GM12878 (cell line): ENCODE measurements around the gene ATG5. TPM values are rescaled to one million over a fixed set of nuclear protein-coding genes. Genes with fewer than 3 reads are reported as not detected.

ENCODE experiments used
- ATAC-seq: fragments of 200-7000 bp; cut with Tn5 transposase; 3 replicates; pipeline ENCODE4 v1.9.1; 2020; ENCODE audit warnings: mild to moderate bottlenecking, moderate library complexity
- BruUV-seq: library from RNA; stranded (reverse); fragments of 400-500 nt; replicated peaks from 2 replicates; lab custom pipeline; 2021; lab: Mats Ljungman, UMichigan
- CTCF ChIA-PET: fragments of 300-600 bp; sonication (Branson Sonifier 250); formaldehyde crosslinking; extraction: SDS; loops from one replicate; lab custom pipeline; 2021; ENCODE audit warnings: inconsistent platforms; lab: Yijun Ruan, JAX
- POLR2A ChIA-PET: fragments of 350-600 bp; formaldehyde crosslinking; extraction: SDS; loops from one replicate; lab custom pipeline; 2021; ENCODE audit warnings: inconsistent platforms; lab: Charles Lee
- RAD21 ChIA-PET: fragments of 300-600 bp; sonication (Branson Sonifier 250); formaldehyde crosslinking; loops from one replicate; lab custom pipeline; 2023; ENCODE audit warnings: antibody characterized with exemption; ENCODE audit not compliant: unreplicated experiment; lab: Charles Lee
- SMC1A ChIA-PET: fragments of 300-600 bp; sonication (Branson Sonifier 250); formaldehyde crosslinking; loops from one replicate; lab custom pipeline; 2023; ENCODE audit not compliant: unreplicated experiment, uncharacterized antibody; lab: Charles Lee
- DNase-seq: peaks from one replicate; pipeline ENCODE4 v3.0.0-alpha.2; 2011; ENCODE audit warnings: low read depth, low spot score
- FAIRE-seq: peaks from 3 replicates; lab custom pipeline; 2011; peaks lifted over from hg19 to GRCh38; lab: Jason Lieb, UNC
- H2AFZ ChIP-seq: 2 replicates; pipeline ENCODE4 v1.6.0; 2011; ENCODE audit warnings: low read depth, low read length, control low read depth; ENCODE audit not compliant: control insufficient read depth
- H3K27ac ChIP-seq: 2 replicates; pipeline ENCODE4 v1.5.1; 2011; ENCODE audit warnings: control low read depth; ENCODE audit not compliant: control insufficient read depth, insufficient read depth
- H3K27me3 ChIP-seq, 2 experiments: replicated peaks in 1 of 2; 2 replicates each; pipeline versions ENCODE4 v1.6.0 to v1.6.1; 2011; ENCODE audit warnings: low read length in 1 of 2; ENCODE audit not compliant: control insufficient read depth in 2 of 2, insufficient read depth in 2 of 2
- H3K36me3 ChIP-seq, 2 experiments: 2 replicates each; pipeline ENCODE4 v1.5.1; 2011; ENCODE audit warnings: low read length in 1 of 2; ENCODE audit not compliant: control insufficient read depth in 2 of 2, insufficient read depth in 2 of 2
- H3K4me1 ChIP-seq: 2 replicates; pipeline ENCODE4 v1.6.1; 2011; ENCODE audit warnings: mild to moderate bottlenecking, low read length, moderate library complexity, mixed read lengths; ENCODE audit not compliant: control insufficient read depth, insufficient read depth
- H3K4me2 ChIP-seq: 2 replicates; pipeline ENCODE4 v1.6.0; 2011; ENCODE audit warnings: control low read depth; ENCODE audit not compliant: control insufficient read depth, insufficient read depth
- H3K4me3 ChIP-seq: fragments of 200-600 bp; sonication (generic); 2 replicates; pipeline ENCODE4 v1.5.1; 2016
- H3K79me2 ChIP-seq: 2 replicates; pipeline ENCODE4 v1.6.0; 2011; ENCODE audit warnings: low read length; ENCODE audit not compliant: control insufficient read depth, insufficient read depth
- H3K9ac ChIP-seq: 2 replicates; pipeline ENCODE4 v1.8.0; 2011; ENCODE audit warnings: low read length, control low read depth, mixed read lengths; ENCODE audit not compliant: control insufficient read depth, insufficient read depth
- H3K9me3 ChIP-seq: replicated peaks from 3 replicates; pipeline ENCODE4 v1.5.1; 2011; ENCODE audit warnings: mild to moderate bottlenecking, low read length; ENCODE audit not compliant: control insufficient read depth, insufficient read depth
- H4K20me1 ChIP-seq: 2 replicates; pipeline ENCODE4 v1.6.0; 2011; ENCODE audit not compliant: control insufficient read depth, insufficient read depth
- BCLAF1 ChIP-seq: fragments of 450-650 bp; IDR thresholded peaks from 2 replicates; pipeline ENCODE4 v1.6.1; 2017; ENCODE audit warnings: antibody characterized with exemption, mild to moderate bottlenecking, moderate library complexity
- BHLHE40 ChIP-seq, 2 experiments: fragments of 450-650 bp in 1 of 2; IDR thresholded peaks; 2 replicates each; pipeline ENCODE4 v1.6.1; 2011 to 2017; ENCODE audit warnings: low read depth in 2 of 2, borderline replicate concordance in 1 of 2, improper control_type of control experiment in 1 of 2, low read length in 1 of 2, mild to moderate bottlenecking in 1 of 2
- IKZF2 ChIP-seq, 2 experiments: fragments of 450-650 bp; IDR thresholded peaks; 2 replicates each; pipeline ENCODE4 v1.6.1; 2017; ENCODE audit warnings: mild to moderate bottlenecking in 2 of 2, moderate library complexity in 2 of 2
- PBX3 ChIP-seq: IDR thresholded peaks from 2 replicates; pipeline ENCODE4 v1.6.1; 2011; ENCODE audit warnings: mild to moderate bottlenecking, low read depth, low read length, moderate library complexity; ENCODE audit not compliant: insufficient replicate concordance
- PRDM15 ChIP-seq: fragments of 450-650 bp; formaldehyde crosslinking; IDR thresholded peaks from 2 replicates; pipeline ENCODE4 v1.4.0; 2020; ENCODE audit warnings: mild to moderate bottlenecking, moderate library complexity
- RCOR1 ChIP-seq: conservative IDR thresholded peaks from 2 replicates; pipeline ENCODE4 v1.6.1; 2012; ENCODE audit warnings: low read depth, low read length, improper control_type of control experiment
- RELB ChIP-seq: fragments of 450-650 bp; IDR thresholded peaks from 2 replicates; pipeline ENCODE4 v1.6.1; 2017; ENCODE audit warnings: low read depth, mild to moderate bottlenecking, moderate library complexity
- SMAD5 ChIP-seq: IDR thresholded peaks from 2 replicates; pipeline ENCODE4 v1.6.1; 2016; ENCODE audit warnings: antibody characterized with exemption, low read depth
- SREBF1 ChIP-seq: IDR thresholded peaks from 2 replicates; pipeline ENCODE4 v1.6.1; 2012; ENCODE audit warnings: mild to moderate bottlenecking, low read length
- SRF ChIP-seq, 2 experiments: IDR thresholded peaks; 2 replicates each; pipeline ENCODE4 v1.6.1; 2011; ENCODE audit warnings: low read depth in 2 of 2, low read length in 2 of 2, mild to moderate bottlenecking in 1 of 2, moderate library complexity in 1 of 2
- ZNF207 ChIP-seq: fragments of 450-650 bp; IDR thresholded peaks from 2 replicates; pipeline ENCODE4 v1.6.1; 2014; ENCODE audit warnings: antibody characterized with exemption, mild to moderate bottlenecking, borderline replicate concordance
- whole genome bisulfite sequencing: methylation state at CpG from one replicate; pipeline ENCODE4 v1.1.6; 2016; ENCODE audit warnings: low lambda C conversion rate; ENCODE audit not compliant: insufficient replicate concordance, insufficient coverage; ENCODE audit errors: missing lambda C conversion rate; 5-methylcytosine and 5-hydroxymethylcytosine counted together
- in situ Hi-C: fragments of 300-500 bp; cut with MboI; formaldehyde crosslinking; loops from 9 replicates; pipeline ENCODE4 v1.14.3; 2018; ENCODE audit warnings: mixed read lengths
- intact Hi-C: fragments of 100-400 bp; cut with micrococcal nuclease; formaldehyde crosslinking; loops from one replicate; pipeline ENCODE4 v1.14.2; 2022; ENCODE audit not compliant: unreplicated experiment
- polyA plus RNA-seq, 11 experiments: library from polyadenylated mRNA; depleted of rRNA in 4 of 11; unstranded in 6 of 11; stranded (reverse) in 5 of 11; fragments of >200 nt; fragmentation: Nextera tagmentation in 4 of 11; fragmentation: Illumina TruSeq in 1 of 11; extraction: Ambion mirVana in 4 of 11; extraction: Trizol in 1 of 11; gene quantifications; 1 replicate in 1 of 11; 2 replicates in 10 of 11; pipeline versions ENCODE4 v1.2.1 to v1.2.3, GENCODE V29; 2011 to 2016; ENCODE audit warnings: inconsistent platforms in 2 of 11, missing spikeins in 2 of 11, low read depth in 1 of 11
- total RNA-seq, 4 experiments: library from RNA; depleted of rRNA in 3 of 4; stranded (reverse); fragments of >200 nt in 3 of 4; fragmentation: Illumina TruSeq in 1 of 4; extraction: Trizol in 1 of 4; gene quantifications; 2 replicates each; pipeline versions ENCODE4 v1.2.1 to v1.2.3, GENCODE V29; 2013 to 2021

ATG5 gene
- total and polyA plus RNA-seq, 10 of the 15 experiments (the other 5 are each of a cell fraction or from before 2014, with no cell fraction given) = 12.9 to 51.8 (median 23.9) TPM

GRCh38 chr6:106182455-106182854 is 143.1 kb downstream of the ATG5 start:
- CTCF ChIA-PET = interaction anchor here (1.1 to 8.9 kb wide), 14 partner anchors 9 to 699 kb away, joined by 4 to 85 read pairs (median 9); no protein-coding TSS in a partner anchor
- peak overlapping the region; percentile 63 for H3K4me2 ChIP-seq
- TF ChIP-seq PBX3 = no peak
- TF ChIP-seq SRF (IDR thresholded peaks at IDR 0.05; ENCODE audit: low read depth in 2 of 2, low read length in 2 of 2) = 0 out of 4 replicates have a peak, but pooled peaks of 1 of the 2 experiments have one; percentile 63
- TF ChIP-seq ZNF207 = no peak
- 0 out of 2 replicates have a peak, but pooled peaks have one; percentile 48 for TF ChIP-seq SREBF1
- peak; percentile 52; the same call in 1 of the 2 replicates for TF ChIP-seq RELB
- TF ChIP-seq BHLHE40 (IDR thresholded peaks at IDR 0.05; ENCODE audit: borderline replicate concordance in 1 of 2, low read depth in 2 of 2, low read length in 1 of 2) = peak; percentile 71
- peak; percentile 80 to 90; a peak in 3 of 4 replicates for TF ChIP-seq IKZF2 (IDR thresholded peaks at IDR 0.05)
- no peak for TF ChIP-seq SMAD5
- 0 out of 2 replicates have a peak, but pooled peaks have one; percentile 66 for TF ChIP-seq RCOR1
- no peak for TF ChIP-seq PRDM15 (CRISPR knock-in tag)
- no peak for TF ChIP-seq BCLAF1

More at GRCh38 chr6:106182455-106182854, 143.1 kb downstream of the ATG5 start:
- POLR2A ChIA-PET = interaction anchor here (0.6 to 2.2 kb wide), 9 partner anchors 9 to 1232 kb away, joined by 3 to 14 read pairs (median 3); no protein-coding TSS in a partner anchor
- WGBS = 0% methylated on average over 5 of the region's 5 CpGs
- in situ Hi-C loops (no loop called here), intact Hi-C loops (loop anchor here (1.0 to 10.0 kb wide), 6 partner anchors 15 to 698 kb away; no protein-coding TSS in a partner anchor)
- Histone ChIP-seq H3K27ac (peak overlapping the region; percentile 74), H4K20me1 (no peaks in the 10 kb centered on the region), H3K27me3 (no peaks in the 10 kb centered on the region), H2AFZ (no peak overlapping the region), H3K9ac (no peak overlapping the region; the same call in 1 of the 2 replicates), H3K79me2 (no peaks in the 10 kb centered on the region), H3K9me3 (no peaks in the 10 kb centered on the region), H3K4me3 (no peak overlapping the region), H3K36me3 (0 out of 4 replicates have a peak, but pooled peaks cover 0 to 3% of the 10 kb centered on the region in 2 experiments), H3K4me1 (peaks cover 49% of the 10 kb centered on the region)
- ATAC-seq (peak; percentile 89), DNase-seq (peak; percentile 92), FAIRE-seq (peak; percentile 76)
- RAD21 ChIA-PET = interaction anchor here (0.7 to 7.6 kb wide), 21 partner anchors 12 to 698 kb away, joined by 3 to 88 read pairs (median 5); partner anchors contain the start of gene PRDM1
- no TSS peak for BruUV-seq
- SMC1A ChIA-PET = interaction anchor here (0.6 to 14.2 kb wide), 34 partner anchors 8 to 753 kb away, joined by 3 to 148 read pairs (median 4); no protein-coding TSS in a partner anchor
